ENCODE data around the gene CACNB1.

CACNB1 gene

DNA sequence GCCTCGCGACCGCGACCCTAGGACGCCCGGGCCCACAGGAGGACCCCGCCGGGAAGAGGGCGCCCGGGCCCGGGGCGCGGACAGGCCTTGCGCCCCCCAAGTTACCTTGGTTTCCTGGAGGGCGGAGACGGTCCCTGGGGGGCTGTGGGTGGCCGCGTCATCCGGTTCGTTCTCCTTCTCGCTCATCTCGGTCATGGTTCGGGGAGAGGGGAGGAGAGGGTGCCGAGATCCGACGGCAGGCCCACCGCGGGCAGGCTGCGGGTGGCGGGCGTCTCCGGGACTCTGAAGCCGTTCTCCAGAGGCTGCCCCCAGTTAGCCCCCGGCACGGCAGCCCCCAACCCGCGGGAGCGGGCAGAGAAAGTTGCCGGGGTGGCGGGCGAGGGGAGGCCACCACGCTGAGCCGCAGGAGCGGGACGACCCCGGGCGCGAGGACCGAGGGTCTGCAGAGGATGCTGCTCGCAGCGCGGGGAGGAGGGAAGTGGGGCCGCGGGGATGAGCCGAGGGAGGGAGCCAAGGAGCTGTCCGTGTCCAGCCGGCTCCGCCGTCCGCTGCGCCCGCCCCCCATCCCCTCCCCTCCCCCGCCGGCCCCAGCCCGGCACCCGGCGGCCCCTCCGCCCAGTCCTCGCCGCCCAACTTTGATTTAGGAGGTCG is 28.0 kb upstream of the CACNB1 start, which contains the start of gene STAC2:
STAC2 (minus strand) TSS at position 638 of the 651 bp plus-strand sequence; CDS start at position 195, 443 bp downstream.
- Histone ChIP-seq H2AFZ (ENCODE audit: low read length, unreplicated experiment) (peak within 1 kb of the TSS; percentile 43), H3K4me1 (ENCODE audit: control insufficient read depth, insufficient read depth, low read length, unreplicated experiment) (peaks cover 29% of the 10 kb centered on the region), H3K27ac (ENCODE audit: low read depth, low read length) (no peak within 1 kb of the TSS), H3K79me2 (ENCODE audit: control insufficient read depth, insufficient read depth, low read length, unreplicated experiment) (no peaks in the 10 kb centered on the region), H3K4me3 (ENCODE audit: low read depth, low read length) (peak within 1 kb of the TSS; percentile 68), H3K27me3 (ENCODE audit: insufficient read depth, low read length) (peaks cover 21% of the 10 kb centered on the region), H3K36me3 (ENCODE audit: insufficient read depth, low read length) (no peaks in the 10 kb centered on the region)

DNA sequence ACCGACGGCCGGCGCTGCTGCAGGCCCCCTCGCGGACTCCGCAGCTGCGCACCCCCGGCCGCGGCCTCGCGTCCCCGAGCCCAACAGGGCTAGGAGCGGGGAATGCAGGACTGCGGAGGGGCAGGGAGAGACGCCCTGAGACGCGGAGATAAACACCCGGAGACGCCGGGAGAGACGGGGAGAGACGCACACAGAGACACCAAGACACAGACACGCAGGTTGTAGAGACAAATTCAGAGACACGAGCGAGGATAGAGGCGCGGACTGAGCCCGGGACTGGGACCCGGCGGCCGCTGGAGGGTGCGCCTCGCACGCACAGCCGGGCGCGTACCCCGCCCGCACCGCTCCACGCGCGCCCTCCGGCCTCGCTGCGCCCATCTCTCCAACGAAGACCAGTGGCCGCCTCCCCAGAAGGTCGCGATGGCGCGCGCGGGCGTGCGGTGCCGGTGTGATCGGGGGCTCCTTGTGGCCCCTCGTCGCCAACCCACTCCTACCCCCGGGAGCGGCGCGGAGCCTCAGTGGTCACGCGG is 27.4 kb upstream of the CACNB1 start:
- H3K4me3 ChIP-seq (ENCODE audit: low read depth, low read length): peak overlapping the region; percentile 68
- no peaks in the 10 kb centered on the region for H3K36me3 ChIP-seq (ENCODE audit: insufficient read depth, low read length)
- H3K79me2 ChIP-seq (ENCODE audit: control insufficient read depth, insufficient read depth, low read length, unreplicated experiment): no peaks in the 10 kb centered on the region
- H3K4me1 ChIP-seq (ENCODE audit: control insufficient read depth, insufficient read depth, low read length, unreplicated experiment): peaks cover 29% of the 10 kb centered on the region
- peaks cover 21% of the 10 kb centered on the region for H3K27me3 ChIP-seq (ENCODE audit: insufficient read depth, low read length)
- H3K27ac ChIP-seq (ENCODE audit: low read depth, low read length): no peak overlapping the region
- H2AFZ ChIP-seq (ENCODE audit: low read length, unreplicated experiment): peak overlapping the region; percentile 43

DNA sequence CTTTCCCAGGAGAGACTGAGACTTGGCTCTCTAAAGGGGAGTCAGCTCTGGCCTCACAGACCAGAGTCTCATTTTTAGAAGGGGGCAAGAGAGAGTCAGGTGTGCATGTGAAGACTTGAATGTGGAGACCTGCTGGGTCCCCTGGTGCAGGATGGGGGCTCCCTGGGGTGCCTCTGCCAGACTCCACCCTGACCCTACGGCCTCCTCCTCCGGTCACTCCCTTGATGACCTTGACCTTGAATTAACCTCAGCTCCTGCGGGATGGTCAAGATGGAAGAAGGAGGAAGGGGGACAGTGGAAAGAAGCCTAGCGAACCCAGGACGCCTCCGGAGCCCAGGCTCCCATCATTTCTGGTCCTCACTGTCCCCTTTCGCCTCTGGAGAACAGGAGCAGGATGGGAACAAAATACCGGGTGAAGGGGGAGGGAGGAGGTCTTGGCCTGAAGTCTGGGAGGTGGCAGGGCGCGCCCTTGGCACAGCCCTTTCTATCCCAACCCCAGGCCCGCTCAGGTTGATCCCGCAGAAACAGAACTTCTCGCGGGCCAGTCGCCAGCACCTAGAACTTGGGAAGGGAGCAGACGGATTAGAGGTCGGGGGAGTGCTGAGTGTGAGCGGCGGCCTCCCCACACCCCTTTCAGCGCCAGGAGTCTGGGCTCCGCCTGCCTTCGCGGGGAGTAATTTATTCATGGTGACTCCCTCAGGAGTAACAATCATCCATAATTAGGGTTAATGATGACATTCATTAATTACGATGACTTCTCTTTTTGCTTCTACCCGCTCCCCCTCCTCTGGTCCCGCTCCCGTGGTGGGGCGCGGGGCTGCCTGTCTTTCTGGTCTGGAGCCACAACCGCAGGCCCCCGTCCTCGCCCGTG is 26.7 kb upstream of the CACNB1 start:
- no peak overlapping the region for H2AFZ ChIP-seq (ENCODE audit: low read length, unreplicated experiment)
- peaks cover 21% of the 10 kb centered on the region for H3K27me3 ChIP-seq (ENCODE audit: insufficient read depth, low read length)
- no peaks in the 10 kb centered on the region for H3K79me2 ChIP-seq (ENCODE audit: control insufficient read depth, insufficient read depth, low read length, unreplicated experiment)
- H3K27ac ChIP-seq (ENCODE audit: low read depth, low read length): no peak overlapping the region
- H3K4me3 ChIP-seq (ENCODE audit: low read depth, low read length): peak overlapping the region; percentile 68; the same call in 1 of the 2 replicates
- peaks cover 23% of the 10 kb centered on the region for H3K4me1 ChIP-seq (ENCODE audit: control insufficient read depth, insufficient read depth, low read length, unreplicated experiment)
- H3K36me3 ChIP-seq (ENCODE audit: insufficient read depth, low read length): no peaks in the 10 kb centered on the region

DNA sequence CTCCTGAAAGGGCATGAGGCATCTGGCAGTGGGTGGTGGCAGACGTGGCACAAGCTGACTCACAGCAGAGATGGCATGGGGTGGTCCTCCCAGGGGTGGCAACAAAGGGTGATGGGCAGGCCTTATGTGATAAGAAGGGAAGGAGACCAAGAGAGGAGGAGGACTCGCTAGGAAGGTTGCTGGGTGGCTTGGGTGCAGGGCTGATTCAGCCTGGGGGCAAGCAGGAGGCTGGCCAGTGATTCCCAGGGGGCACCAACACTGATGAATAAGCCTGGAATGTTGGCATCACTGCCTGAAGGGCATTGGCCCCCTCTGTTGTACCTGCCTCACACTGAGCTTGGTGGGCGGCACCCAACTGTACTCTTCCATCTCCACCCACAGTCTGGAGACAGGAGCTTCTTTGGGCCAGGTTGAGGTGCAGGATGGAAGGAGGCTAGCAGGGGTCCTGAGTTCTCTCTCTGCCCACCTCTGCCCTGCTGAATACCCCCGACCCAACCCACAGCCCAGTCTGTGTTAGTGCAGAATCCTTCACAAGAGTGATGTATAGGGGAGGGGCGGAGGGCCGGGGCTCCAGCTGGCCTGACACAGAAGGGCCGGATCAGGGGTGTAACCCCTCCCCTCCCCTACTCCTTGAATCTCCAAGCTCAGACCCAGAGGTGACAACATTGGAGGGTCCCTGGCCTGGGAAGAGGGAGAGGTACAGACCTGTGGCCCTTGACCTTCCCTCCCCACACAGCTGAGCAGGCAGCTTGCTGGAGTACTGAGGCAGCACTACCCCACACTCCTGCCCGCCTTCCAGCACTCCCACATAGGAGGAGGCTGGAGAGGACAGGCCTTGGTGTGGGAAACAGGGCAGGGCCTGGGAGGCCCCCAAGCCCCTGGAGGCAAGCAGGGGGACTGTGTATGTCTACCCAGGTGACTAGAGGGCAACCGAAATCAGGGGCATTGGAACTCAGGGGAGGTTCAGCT is 25.7 kb upstream of the CACNB1 start:
- Histone ChIP-seq H3K27me3 (ENCODE audit: insufficient read depth, low read length) (peaks cover 21% of the 10 kb centered on the region), H2AFZ (ENCODE audit: low read length, unreplicated experiment) (no peak overlapping the region)

DNA sequence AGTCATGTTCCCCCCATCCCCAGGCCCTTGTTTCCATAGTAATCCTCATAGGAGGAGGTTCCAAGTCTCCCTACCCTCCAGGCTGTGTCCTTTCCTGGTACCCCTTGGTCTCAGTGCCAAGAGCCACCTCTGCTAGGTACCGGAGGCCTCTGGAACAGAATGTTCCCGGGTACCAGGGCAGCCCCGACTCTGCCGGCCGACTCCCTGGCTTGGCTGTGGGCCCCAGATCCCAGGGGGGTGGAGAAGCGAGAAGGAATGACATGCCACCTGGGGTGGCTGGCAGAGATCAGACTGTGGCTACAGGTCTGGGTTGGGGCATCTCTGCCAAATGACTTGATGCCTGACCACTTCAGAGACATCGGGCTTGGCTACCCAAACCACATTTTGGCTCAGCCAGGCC is 24.7 kb upstream of the CACNB1 start:
- H3K4me3 ChIP-seq (ENCODE audit: low read depth, low read length): no peak overlapping the region
- H2AFZ ChIP-seq (ENCODE audit: low read length, unreplicated experiment): no peak overlapping the region
- H3K27ac ChIP-seq (ENCODE audit: low read depth, low read length): no peak overlapping the region
- no peaks in the 10 kb centered on the region for H3K79me2 ChIP-seq (ENCODE audit: control insufficient read depth, insufficient read depth, low read length, unreplicated experiment)
- no peaks in the 10 kb centered on the region for H3K36me3 ChIP-seq (ENCODE audit: insufficient read depth, low read length)
- H3K4me1 ChIP-seq (ENCODE audit: control insufficient read depth, insufficient read depth, low read length, unreplicated experiment): peaks cover 21% of the 10 kb centered on the region
- H3K27me3 ChIP-seq (ENCODE audit: insufficient read depth, low read length): peaks cover 21% of the 10 kb centered on the region

More for the DNA sequence above, 25.7 kb upstream of the CACNB1 start:
- no peak overlapping the region for H3K27ac ChIP-seq (ENCODE audit: low read depth, low read length)
- H3K36me3 ChIP-seq (ENCODE audit: insufficient read depth, low read length): no peaks in the 10 kb centered on the region
- no peaks in the 10 kb centered on the region for H3K79me2 ChIP-seq (ENCODE audit: control insufficient read depth, insufficient read depth, low read length, unreplicated experiment)
- peaks cover 21% of the 10 kb centered on the region for H3K4me1 ChIP-seq (ENCODE audit: control insufficient read depth, insufficient read depth, low read length, unreplicated experiment)
- H3K4me3 ChIP-seq (ENCODE audit: low read depth, low read length): no peak overlapping the region

DNA sequence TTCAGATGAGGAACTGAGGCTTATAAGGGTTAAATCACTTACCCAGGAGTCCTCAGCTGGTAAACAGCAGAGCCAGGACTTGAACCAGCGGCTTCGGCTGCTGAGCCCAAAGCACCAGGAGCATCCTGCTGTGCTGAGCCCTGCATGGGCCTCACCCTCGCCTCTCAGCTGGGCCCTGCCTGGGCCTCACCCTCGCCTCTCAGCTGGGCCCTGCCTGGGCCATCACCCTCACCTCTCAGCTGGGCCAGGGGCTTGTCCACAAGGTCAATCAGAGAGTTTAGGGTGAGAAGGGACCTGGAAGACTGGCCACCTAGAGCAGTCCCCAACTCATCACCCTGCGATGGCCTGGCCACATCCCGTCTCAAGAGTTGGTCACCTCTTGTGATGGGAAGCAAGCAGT is 24.1 kb upstream of the CACNB1 start:
- Histone ChIP-seq H3K4me1 (ENCODE audit: control insufficient read depth, insufficient read depth, low read length, unreplicated experiment) (peaks cover 21% of the 10 kb centered on the region), H3K36me3 (ENCODE audit: insufficient read depth, low read length) (no peaks in the 10 kb centered on the region), H2AFZ (ENCODE audit: low read length, unreplicated experiment) (no peak overlapping the region), H3K27ac (ENCODE audit: low read depth, low read length) (no peak overlapping the region), H3K4me3 (ENCODE audit: low read depth, low read length) (no peak overlapping the region), H3K27me3 (ENCODE audit: insufficient read depth, low read length) (peaks cover 21% of the 10 kb centered on the region), H3K79me2 (ENCODE audit: control insufficient read depth, insufficient read depth, low read length, unreplicated experiment) (no peaks in the 10 kb centered on the region)

DNA sequence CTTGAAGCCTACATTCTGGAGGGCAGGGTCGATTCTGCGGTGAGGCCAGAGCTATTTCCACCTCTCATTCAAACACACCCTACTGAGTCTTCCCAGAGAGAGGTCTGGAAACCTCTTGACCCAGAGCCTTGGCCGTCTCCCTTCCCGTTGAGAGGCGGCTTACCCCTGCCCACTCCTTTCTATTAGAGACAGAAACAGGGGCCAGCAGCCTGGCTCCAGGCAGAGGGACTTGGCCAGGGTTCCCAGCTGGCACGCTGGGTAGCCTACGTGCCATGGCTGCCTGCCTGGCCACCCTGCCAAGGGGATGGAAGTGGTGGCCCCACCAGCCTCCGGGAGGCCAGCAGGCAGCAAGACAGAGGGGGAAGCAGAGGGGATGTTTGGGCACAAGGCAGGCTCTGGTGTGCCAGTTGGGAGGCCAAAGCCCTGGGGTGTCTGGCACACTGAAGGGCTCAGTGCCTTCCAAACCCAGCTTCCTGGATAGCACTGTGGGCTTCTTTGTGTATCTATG is 22.2 kb upstream of the CACNB1 start:
- Histone ChIP-seq H2AFZ (ENCODE audit: low read length, unreplicated experiment) (no peak overlapping the region), H3K79me2 (ENCODE audit: control insufficient read depth, insufficient read depth, low read length, unreplicated experiment) (no peaks in the 10 kb centered on the region), H3K4me3 (ENCODE audit: low read depth, low read length) (no peak overlapping the region), H3K27ac (ENCODE audit: low read depth, low read length) (no peak overlapping the region), H3K27me3 (ENCODE audit: insufficient read depth, low read length) (peaks cover 5% of the 10 kb centered on the region), H3K4me1 (ENCODE audit: control insufficient read depth, insufficient read depth, low read length, unreplicated experiment) (peaks cover 17% of the 10 kb centered on the region), H3K36me3 (ENCODE audit: insufficient read depth, low read length) (no peaks in the 10 kb centered on the region)

DNA sequence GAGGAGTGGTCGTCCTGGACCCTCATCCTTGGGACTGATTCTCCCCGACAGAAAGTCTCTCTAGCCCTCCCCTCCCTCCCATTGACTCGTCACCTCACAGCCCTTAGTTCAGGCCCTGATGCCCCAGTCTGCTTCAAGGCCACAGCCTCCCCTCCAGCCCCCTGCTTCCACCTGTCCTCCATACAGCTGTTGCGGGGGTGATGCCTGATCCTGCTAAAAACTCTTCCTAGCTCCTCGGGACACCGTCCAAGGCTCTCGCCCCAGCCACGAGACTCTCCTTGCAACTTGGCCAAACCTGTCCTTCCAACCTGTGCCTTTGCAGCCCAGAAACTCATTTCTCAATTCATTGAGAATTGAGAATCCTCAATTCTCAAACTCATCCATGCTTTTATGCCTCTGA is 21.4 kb upstream of the CACNB1 start:
- Histone ChIP-seq H3K4me3 (ENCODE audit: low read depth, low read length) (no peak overlapping the region), H2AFZ (ENCODE audit: low read length, unreplicated experiment) (no peak overlapping the region), H3K27me3 (ENCODE audit: insufficient read depth, low read length) (no peaks in the 10 kb centered on the region), H3K4me1 (ENCODE audit: control insufficient read depth, insufficient read depth, low read length, unreplicated experiment) (peaks cover 17% of the 10 kb centered on the region), H3K79me2 (ENCODE audit: control insufficient read depth, insufficient read depth, low read length, unreplicated experiment) (no peaks in the 10 kb centered on the region), H3K36me3 (ENCODE audit: insufficient read depth, low read length) (no peaks in the 10 kb centered on the region), H3K27ac (ENCODE audit: low read depth, low read length) (no peak overlapping the region)

DNA sequence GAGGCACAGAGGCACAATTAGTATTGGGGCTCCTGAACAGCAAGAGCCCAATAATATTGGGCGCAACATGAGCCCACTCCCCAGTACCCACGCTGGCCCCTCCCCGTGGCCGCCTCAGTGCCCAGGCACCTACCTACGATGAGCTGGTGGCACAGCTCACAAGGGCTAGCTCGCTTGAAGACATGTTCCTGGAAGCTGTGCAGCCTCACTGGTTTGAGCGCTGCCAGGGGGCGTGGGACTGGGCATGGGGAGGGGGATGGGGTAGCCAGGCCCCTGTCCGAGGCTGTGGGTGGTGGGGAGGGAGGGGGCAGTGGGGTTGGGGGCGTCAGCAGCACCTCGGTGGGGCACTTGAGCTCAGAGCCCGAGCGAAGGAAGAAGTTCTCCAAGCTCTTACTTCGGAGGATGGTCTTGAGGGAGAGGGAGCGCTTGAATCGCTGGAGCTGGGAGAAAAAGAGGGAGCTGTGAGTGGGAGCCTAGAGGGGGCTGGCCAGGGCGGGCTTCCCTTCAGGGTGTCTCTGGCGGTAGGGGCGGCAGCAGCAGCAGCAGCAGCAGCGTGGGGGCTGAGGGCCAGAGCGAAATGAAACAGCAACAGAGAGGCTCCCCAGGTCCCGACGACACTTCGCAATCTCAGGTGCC is 20.4 kb upstream of the CACNB1 start:
- H3K4me3 ChIP-seq (ENCODE audit: low read depth, low read length): no peak overlapping the region
- H3K36me3 ChIP-seq (ENCODE audit: insufficient read depth, low read length): no peaks in the 10 kb centered on the region
- H3K79me2 ChIP-seq (ENCODE audit: control insufficient read depth, insufficient read depth, low read length, unreplicated experiment): no peaks in the 10 kb centered on the region
- no peak overlapping the region for H2AFZ ChIP-seq (ENCODE audit: low read length, unreplicated experiment)
- H3K4me1 ChIP-seq (ENCODE audit: control insufficient read depth, insufficient read depth, low read length, unreplicated experiment): peaks cover 9% of the 10 kb centered on the region
- H3K27ac ChIP-seq (ENCODE audit: low read depth, low read length): no peak overlapping the region
- H3K27me3 ChIP-seq (ENCODE audit: insufficient read depth, low read length): no peaks in the 10 kb centered on the region
